GM21390 (cell line): ENCODE measurements around the gene MED9.
"Not testable (repeated sequence)": the region's sequence is repeated elsewhere in the genome, so short reads cannot be mapped to it uniquely, and the experiment has no call there.

Source experiments
- ATAC-seq: cut with Tn5 transposase; IDR thresholded peaks from one replicate; pipeline ENCODE4 v1.9.1; 2021; ENCODE audit not compliant: unreplicated experiment

MED9 gene, protein sequence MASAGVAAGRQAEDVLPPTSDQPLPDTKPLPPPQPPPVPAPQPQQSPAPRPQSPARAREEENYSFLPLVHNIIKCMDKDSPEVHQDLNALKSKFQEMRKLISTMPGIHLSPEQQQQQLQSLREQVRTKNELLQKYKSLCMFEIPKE

GRCh38 chr17:17476865-17477467 lies at the start of gene MED9:
Gene MED9 (plus strand): TSS chr17:17477000. CDS start chr17:17477042, 42 bp downstream.
- peak; percentile 72 for ATAC-seq

DNA sequence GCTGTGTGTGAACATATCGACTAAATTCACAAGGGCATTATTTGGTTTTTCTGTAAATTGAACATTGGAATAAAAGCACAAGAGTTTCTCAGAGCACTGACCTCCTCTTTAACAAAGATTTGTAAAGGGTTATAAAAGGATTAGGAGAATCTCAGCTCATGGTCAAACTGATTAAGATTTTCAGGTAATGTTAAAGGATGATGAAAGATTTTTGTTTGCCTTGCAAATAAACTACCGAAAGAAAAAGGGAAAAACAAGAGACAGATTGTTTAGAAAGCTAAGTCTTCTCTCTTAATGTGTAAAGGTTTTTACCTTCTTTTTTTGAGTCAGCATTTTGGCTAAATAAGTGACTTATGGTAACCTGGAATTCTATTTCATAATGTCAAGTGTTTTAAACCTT lies 47.6 kb upstream of the MED9 start:
- ATAC-seq, result no peak

- not testable (repeated sequence) for ATAC-seq
Observed at GRCh38 chr17:17430924-17431323, 45.9 kb upstream of the MED9 start.

DNA sequence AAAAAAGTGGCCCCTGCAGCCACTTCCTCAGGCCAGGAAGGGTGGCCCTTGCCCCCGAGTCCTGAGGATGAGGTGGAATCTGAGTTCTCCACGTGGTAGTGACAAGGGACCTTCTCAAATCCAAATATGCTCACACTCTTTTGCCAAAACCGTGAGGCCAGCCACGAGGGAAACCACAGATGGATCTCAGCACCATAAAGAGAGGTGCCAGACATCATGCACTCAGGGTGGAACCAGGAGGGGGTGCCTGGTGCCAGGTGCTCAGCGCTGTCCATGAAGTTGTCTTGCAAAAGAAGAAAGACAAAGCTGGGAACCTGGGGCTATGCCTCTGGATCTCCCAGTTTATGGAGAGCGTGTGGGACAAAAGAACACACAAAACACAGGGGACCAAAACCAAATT lies 45.2 kb upstream of the MED9 start:
- ATAC-seq, result no peak

DNA sequence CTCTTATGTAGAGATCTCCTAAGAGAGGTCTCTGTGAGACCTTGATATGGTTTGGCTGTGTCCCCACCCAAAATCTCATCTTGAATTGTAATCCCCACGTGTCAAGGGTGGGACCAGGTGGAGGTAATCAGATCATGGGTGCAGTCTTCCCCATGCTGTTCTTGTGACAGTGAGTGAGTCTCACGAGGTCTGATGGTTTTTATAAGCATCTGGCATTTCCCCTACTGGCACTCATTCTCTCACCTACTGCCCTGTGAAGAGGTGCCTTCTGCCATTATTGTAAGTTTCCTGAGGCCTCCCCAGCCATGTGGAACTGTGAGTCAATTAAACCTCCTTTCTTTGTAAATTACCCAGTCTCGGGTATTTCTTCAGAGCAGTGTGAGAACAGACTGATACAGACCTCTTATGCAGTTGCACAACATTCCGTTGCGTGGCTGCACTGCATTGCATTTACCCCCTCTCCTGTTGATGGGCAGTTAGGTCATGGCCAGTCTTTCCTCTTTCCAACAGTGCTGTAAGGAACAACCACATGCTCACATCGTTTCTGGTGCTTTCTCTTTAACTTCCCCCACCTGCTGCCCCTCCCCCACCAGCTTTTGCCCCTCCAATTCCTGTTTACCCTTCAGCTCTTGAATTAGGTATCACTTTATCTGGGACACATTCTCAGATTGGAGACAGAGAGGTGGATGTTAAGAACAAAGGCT lies 43.6 kb upstream of the MED9 start:
- no peak for ATAC-seq

DNA sequence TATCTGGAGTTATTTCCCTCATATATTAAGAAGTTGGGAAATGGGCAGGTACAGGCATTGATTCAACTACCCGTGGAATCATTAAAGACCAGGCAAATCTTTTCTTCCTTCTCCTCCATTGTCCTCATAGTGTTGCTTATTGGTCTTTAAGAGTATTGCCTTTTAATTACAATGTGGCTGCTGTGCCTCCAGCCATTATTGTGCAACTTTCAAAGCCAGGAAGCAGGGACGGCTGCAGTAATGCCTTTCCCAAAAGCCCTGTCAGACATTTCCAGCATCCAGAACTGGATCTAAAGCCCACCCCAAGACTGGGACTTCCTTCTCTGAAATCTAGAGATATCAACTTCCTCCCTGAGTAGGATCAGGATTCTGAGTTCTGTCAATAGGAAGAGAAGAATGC lies 42.3 kb upstream of the MED9 start:
- no peak for ATAC-seq

DNA sequence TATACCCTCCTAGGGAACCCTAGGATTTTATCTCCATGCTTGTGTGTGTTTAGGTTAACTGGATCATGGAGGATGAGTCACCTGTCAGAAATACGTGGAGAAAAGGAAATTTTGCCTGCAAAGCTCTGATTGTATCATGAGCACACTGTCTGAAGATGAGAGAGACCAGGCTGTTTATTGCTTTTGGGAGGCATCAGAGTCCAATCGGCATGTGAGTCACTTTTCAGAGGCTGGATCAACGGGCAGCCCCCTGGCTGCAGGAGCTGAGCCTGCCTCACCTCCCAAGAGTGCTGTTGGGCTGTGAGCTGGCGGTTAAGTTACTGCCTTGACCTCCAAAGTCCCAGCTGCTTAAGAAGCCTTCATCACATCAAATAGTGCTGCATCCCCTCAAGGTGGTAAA lies 41.5 kb upstream of the MED9 start:
- no peak for ATAC-seq

- ATAC-seq, result no peak
Observed at GRCh38 chr17:17437461-17437860, 39.3 kb upstream of the MED9 start.

DNA sequence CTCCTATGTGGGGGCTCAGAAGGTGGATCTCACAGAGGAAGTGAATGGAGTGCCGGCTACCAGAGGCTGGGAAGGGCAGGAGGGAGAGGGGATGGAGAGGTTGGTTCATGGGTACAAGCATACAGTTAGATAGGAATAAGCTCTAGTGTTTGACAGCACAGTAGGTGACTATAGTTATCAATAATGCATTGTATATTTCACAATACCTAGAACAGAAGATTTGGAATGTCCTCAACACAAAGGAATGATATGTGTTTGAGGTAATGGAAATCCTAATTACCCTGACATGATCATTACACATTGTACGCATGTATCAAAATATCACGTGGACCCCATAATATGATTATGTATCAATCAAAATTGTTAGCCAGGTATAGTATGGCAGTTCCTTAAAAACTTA lies 38.9 kb upstream of the MED9 start:
- ATAC-seq, result no peak

DNA sequence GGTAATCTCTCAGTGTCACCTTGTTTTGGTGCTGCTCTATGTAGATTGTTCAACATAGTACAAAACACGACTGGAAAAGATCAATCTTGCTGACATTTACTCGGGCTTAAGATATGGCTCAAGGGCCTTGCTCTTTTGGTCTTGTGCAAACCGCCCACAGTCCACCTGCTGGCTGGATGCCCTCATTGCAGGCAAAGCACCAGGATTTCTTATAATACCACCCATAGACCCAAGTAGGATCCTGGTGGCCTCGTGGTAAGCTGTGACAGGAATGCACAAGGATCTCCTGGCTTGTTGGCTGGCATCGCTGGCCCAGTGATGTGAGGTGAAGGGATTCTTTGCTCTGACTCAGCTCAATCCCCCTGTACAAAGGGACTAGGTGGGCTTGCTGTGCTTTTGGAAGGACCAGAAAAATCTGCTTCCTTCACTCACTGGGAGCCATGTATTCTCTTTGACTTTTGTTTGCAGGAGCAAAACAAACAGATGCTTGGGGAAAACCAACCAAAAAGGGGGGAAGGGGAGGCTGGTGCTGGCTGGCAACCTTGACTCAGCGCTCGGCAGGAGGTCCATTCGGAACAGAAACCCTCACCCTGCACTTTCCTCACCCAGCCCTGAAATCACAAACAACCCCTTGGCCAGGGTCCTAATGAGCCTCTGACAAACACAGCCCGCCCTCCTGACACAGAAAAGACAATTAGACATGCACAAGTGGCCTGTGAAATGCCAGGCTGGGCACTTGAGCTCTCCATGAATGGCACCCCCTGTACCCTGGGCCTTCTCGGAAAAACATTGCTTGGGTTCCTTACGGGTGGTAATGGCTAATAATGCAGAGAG lies 36.6 kb upstream of the MED9 start:
- no peak for ATAC-seq

GRCh38 chr17:17440938-17441675 lies 35.7 kb upstream of the MED9 start:
- no peak for ATAC-seq

- ATAC-seq, result no peak
Observed at GRCh38 chr17:17443173-17443572, 33.6 kb upstream of the MED9 start.

DNA sequence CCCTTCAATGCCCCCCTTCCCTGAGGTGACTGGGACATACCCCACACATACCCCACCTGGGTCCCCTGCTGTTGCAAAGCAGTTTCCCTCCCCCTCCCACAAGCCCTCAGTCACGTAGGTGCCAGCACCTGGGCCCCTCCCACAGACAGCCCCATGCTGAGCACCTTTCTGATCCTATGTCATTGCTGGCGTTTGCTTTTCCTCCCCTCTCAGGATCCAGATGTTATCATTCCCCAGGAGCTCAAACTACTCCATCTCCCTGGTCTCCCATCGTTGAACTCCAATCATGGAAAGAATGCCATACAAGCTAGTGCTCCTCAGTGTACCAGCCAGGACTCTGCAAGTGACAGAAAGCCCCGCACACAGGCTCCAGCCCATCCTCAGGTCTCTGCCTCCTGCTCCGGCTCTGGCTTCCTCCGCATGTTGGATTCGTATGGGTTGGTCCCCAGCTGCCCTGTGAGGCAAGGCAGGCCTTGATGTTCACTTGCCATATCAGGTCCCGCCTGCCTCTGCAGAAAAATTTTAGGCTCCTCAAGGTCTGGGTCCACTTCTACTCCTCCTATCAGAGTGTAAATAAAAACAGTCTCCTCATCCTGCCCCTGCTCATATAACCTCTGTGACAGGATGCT lies 31.4 kb upstream of the MED9 start:
- no peak for ATAC-seq

DNA sequence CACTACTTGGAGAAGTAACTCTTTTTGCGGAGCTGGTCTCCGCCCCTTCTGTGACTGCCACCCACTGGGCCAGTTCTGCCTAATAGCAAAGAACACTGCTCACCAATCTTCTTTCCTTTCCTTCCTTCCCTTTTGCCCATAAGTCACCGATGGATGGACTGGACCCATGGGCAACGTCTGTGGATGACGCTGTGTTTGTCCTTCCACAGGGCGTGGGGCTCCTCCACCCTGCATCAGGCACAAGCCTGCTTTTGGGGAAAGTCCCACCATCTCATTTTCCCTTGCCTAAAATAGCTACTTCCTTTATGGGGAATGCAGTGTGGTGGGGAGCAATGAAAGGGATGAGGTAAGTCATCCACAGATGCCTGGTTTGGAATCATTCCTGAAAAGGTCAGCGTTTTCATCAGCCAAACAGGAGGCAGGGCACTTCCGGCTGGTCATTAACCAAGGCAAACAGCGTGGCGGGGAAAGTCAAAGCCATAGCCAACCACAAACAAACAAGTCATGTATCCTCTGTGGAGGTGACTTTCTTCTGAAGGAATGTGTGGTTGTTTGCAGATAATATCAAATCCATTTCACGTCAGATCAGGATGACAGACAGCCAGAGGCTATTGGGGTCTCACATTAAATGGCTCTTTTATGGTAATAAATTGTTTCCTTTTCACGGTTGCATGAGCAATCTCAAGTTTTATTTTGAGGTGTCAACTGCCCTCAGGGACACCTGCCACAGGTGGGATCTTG lies 30.7 kb upstream of the MED9 start:
- no peak for ATAC-seq

DNA sequence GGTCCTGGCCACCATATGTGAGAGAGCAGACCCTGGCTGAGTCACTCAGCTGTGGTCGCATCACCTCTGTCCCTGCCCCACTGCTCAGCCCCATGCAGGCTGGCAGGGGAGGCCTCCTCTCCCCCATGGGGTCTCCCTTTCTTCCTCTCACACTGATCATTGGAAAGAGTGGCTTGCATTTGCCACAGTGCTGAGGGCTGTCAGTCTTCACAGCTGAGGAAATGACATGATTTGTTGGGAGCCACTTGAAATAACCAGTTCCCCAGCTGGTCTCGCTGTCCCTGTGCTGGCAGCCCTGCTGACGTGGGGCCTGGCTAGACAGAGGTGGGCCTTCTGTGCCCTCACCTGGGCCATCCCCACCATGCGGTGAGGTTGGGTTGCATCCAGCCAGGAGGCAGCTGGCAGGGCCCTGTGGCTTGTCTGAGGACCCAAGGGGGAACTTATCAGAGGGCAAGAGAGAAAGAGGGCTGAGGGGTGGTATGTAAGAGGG lies 30.1 kb upstream of the MED9 start:
- no peak for ATAC-seq

DNA sequence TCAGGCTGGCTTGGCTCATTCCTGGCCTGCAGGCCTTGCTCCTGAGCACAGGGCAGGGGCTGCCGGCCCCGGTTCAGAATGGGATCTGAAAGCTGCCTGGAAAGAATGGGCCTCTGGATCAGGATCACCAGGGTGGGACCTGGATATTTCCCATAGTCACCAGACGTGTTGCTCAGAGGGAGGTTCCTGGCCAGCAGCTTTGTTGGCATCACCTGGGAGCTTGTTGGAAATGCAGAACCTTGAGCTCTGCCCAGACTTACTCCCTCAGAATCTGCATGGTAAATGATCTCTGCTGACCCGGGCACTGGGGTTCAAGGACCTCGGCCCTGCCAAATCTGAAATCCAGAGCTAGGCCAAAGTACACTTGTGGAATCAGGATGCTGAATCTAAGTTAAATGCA lies 29.5 kb upstream of the MED9 start:
- no peak for ATAC-seq

GRCh38 chr17:17448076-17448475 lies 28.7 kb upstream of the MED9 start:
- no peak for ATAC-seq

GRCh38 chr17:17448723-17449122 lies 28.1 kb upstream of the MED9 start:
- ATAC-seq, result no peak

- ATAC-seq, result no peak
Observed at GRCh38 chr17:17453088-17453487, 23.7 kb upstream of the MED9 start.

- no peak for ATAC-seq
Observed at GRCh38 chr17:17454276-17454675, 22.5 kb upstream of the MED9 start.
